Measurements from ENCODE around the gene ASCC1.
"Not testable (repeated sequence)": the region's sequence is repeated elsewhere in the genome, so short reads cannot be mapped to it uniquely, and the experiment has no call there.

The ASCC1 gene

DNA sequence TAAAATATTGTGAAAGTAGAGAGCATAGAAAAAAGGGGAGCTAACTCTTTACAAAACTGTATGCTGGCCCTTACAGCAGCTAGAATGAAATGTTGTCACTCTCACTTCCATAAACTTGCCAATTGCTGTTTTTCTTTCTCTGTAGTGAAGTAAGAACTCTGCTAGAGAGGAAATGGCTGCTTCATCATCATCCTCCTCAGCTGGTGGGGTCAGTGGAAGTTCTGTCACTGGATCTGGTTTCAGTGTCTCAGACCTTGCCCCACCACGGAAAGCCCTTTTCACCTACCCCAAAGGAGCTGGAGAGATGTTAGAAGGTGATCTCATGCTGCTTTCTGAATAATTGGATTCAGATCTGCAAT is 7.6 kb upstream of the ASCC1 start:
- no peak for DNase-seq (ENCODE audit: low read depth in 2 of 2, low spot score in 1 of 2)

GRCh38 chr10:72221278-72221677 is 5.2 kb upstream of the ASCC1 start:
- DNase-seq (ENCODE audit: low read depth in 2 of 2, low spot score in 1 of 2) = no peak

DNA sequence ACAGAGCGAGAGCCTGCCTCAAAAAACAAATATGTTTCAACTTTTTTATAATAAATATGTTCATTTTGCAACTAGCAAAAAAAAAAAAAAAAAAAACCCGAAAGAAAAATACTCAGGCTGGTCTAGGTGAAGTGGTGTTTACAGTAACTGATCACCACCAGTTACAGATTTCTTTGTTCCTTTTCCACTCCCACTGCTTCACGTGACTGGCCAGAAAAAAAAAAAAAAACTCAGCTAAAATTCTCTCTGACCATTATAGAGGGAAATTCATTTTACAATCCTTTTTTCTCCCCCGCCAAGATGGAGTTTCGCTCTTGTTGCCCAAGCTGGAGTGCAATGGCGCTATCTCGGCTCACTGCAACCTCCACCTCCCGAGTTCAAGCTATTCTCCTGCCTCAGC is 4.6 kb upstream of the ASCC1 start:
- DNase-seq (ENCODE audit: low read depth in 2 of 2, low spot score in 1 of 2) = no peak

DNA sequence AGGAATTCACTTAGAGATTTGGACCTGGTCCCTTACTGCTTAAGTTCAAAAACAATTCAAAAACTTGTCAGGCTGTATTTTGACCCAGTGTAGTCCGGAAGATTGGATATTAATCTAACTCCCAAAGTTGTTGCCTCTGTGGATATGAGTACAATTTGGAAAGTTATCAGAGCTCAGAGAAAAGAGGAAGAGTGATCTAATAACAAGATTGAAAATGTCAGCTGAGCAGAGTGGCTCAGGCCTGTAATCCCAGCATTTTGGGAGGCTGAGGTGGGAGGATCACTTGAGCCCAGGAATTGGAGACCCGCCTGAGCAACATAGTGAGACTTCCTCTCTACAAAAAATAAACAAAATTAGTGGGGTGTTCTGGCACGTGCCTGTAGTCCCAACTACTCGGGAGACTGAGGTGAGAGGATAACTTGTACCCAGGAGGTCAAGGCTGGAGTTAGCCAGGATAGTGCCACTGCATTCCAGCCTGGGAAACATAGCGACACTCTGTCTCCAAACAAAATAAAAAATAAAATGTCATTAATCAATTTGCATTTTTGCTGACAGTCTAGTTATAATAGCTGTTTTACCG is 3.2 kb upstream of the ASCC1 start:
- no peak for DNase-seq (ENCODE audit: low read depth in 2 of 2, low spot score in 1 of 2)

GRCh38 chr10:72218726-72219125 is 2.6 kb upstream of the ASCC1 start:
- no peak for DNase-seq (ENCODE audit: low read depth in 2 of 2, low spot score in 1 of 2)

DNA sequence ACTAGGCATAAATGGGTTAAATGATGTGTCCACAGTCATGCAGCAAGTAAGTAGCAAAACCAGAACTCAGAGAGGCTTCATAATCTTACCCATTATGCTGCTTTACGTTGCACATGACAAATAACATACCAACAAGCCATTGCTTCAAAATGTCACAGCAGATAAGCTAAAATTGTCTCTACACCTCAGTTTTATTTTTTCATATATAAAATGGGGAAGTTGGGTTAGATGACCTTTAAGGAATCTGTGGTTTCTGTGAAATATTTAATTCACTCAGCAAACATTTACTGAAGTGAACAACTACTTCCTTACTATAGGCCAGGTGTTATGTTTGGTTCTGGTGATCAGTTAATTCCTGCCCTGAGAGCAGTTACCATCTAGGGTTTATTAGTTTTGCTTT is 2.2 kb upstream of the ASCC1 start:
- DNase-seq (ENCODE audit: low read depth in 2 of 2, low spot score in 1 of 2) = no peak

- not testable (repeated sequence) for DNase-seq (ENCODE audit: low read depth in 2 of 2, low spot score in 1 of 2)
Measured at GRCh38 chr10:72211832-72212231, 4.2 kb downstream of the ASCC1 start.

DNA sequence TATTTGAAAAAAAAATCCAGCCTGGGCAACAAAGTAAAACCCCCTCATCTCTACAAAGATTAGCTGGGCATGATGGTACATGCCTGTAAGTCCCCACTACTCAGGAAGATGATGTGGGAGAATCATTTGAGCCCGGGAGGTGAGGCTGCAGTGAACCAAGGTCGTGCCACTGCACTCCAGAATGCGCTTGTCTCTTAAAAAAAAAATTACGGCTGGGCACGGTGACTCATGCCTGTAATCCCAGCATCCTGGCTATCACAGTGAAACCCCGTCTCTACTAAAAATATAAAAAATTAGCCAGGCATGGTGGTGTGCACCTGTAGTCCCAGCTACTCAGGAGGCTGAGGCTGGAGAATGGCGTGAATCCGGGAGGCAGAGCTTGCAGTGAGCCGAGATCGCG is 4.7 kb downstream of the ASCC1 start:
- not testable (repeated sequence) for DNase-seq (ENCODE audit: low read depth in 2 of 2, low spot score in 1 of 2)

DNA sequence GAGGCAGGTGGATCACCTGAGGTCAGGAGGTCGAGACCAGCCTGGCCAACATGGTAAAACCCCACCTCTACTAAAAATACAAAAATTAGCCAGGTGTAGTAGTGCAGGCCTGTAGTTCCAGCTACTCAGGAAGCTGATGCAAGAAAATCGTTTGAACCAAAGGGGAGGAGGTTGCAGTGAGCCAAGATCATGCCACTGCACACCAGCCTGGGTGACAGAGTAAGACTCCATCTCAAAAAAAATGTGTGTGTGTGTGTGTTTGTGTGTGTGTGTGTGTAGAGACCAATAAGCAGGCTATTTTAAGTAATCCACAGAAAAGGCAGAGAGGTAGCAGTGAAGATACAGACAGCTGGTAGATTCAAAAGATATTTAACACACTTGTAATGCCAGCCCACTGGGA is 7.5 kb downstream of the ASCC1 start:
- not testable (repeated sequence) for DNase-seq (ENCODE audit: low read depth in 2 of 2, low spot score in 1 of 2)

- no peak for DNase-seq (ENCODE audit: low read depth in 2 of 2, low spot score in 1 of 2)
Measured at GRCh38 chr10:72206511-72207229, 9.4 kb downstream of the ASCC1 start.

DNA sequence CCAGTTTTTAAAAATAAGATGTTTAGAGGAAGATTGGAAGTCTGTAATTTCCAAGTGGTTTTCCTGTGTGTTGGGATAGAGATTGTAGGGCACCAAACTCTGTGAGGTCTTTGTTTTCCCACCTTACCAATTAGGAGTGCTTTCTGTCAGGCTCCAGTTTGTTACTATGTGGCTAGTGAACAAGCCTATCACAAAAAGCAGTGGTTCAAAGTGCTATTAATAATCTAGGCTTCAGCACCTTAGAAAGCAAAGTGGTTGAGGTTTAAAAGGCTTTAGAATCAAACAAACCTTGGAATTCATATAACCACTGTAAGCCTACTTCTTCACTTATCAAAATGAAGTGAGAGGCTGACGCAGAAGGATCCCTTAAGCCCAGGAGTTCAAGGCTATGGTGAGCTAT is 11.4 kb downstream of the ASCC1 start:
- no peak for DNase-seq (ENCODE audit: low read depth in 2 of 2, low spot score in 1 of 2)

- no peak for DNase-seq (ENCODE audit: low read depth in 2 of 2, low spot score in 1 of 2)
Measured at GRCh38 chr10:72204296-72204695, 11.8 kb downstream of the ASCC1 start.

- DNase-seq (ENCODE audit: low read depth in 2 of 2, low spot score in 1 of 2) = no peak
Measured at GRCh38 chr10:72201293-72201692, 14.8 kb downstream of the ASCC1 start.

DNA sequence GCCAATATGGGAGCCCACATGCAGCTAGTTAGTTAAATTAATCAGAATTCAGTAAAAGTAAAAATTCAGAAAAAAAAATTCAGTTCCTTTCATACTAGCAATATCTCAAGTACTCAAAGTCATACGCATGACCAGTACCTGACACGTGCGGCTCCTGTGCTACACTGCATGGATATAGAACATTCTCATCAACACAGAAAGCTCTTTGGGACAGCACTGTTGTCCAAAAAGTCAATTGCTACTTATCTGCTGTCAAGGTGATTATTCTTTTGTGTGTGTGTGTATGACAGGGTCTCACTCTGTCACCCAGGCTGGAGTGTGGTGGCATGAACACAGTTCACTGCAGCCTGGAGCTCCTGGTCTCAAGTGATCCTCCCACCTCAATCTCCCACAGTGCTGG is 15.2 kb downstream of the ASCC1 start:
- no peak for DNase-seq (ENCODE audit: low read depth in 2 of 2, low spot score in 1 of 2)

DNA sequence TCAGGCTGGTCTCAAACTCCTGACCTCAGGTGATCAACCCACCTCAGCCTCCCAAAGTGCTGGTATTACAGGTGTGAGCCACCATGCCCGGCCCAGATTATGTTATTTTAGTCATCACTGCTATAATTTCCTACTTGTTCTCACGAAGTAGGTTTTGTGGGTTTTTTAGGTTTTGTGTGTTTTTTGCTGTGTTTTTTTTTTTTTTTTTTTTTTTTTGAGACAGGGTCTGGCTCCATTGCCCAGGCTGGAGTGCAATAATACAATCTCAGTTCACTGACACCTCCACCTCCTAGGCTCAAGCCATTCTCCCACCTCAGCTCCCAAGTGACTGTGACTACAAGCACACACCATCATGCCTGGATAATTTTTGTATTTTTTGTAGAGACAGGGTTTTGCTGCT is 21.1 kb downstream of the ASCC1 start:
- no peak for DNase-seq (ENCODE audit: low read depth in 2 of 2, low spot score in 1 of 2)

DNA sequence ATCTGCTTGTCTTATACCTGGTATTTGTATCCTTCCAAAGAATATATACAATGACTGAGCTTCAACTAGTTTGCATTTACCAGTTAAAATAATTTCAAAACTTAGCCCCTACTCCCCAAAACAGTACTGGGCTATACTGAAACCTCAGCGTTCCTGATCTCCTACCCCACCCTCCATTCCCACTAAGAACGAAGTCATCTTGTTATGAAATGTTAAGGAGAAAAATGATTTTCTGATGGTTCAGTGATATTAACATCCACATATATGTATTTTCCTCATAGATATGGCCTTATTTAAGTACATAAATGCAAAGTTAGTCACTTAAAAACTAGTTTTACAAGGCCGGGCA is 29.1 kb downstream of the ASCC1 start:
- no peak for DNase-seq (ENCODE audit: low read depth in 2 of 2, low spot score in 1 of 2)

DNA sequence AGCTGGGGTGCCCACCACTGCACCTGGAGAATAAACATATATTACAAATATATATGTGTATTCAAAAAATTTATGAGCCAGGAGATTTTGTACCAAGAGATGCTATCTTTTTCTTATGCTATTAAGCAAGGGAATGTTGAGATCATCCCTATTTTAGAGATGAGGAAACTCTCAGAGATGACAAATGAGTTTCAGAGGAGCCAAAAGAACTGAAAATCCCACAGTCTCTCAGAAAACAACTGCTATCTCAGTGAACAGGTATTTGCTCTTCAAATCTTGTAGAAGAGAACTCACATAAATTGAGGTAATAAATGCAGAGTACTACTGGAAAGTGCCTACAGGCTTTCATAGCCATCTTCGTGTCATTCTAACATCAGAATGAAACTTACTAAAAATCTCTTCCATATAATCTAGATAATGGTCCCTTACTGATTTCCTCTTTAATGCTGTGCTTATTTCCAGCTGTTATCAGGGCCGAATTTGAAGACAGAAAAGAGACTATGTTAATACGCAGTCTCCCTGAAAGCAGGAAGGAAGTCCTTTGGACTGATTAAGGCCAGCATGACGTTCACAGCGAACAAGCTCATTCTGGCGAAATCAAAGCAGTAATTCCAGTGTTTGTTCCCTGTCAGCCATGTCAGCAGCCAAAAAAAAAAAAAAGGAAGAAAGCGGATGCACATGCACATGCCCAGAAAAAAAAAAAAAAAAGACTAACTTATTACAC is 29.7 kb downstream of the ASCC1 start:
- no peak for DNase-seq (ENCODE audit: low read depth in 2 of 2, low spot score in 1 of 2)

- no peak for DNase-seq (ENCODE audit: low read depth in 2 of 2, low spot score in 1 of 2)
Measured at GRCh38 chr10:72184156-72184555, 31.9 kb downstream of the ASCC1 start.

- no peak for DNase-seq (ENCODE audit: low read depth in 2 of 2, low spot score in 1 of 2)
Measured at GRCh38 chr10:72177454-72177853, 38.6 kb downstream of the ASCC1 start.

DNA sequence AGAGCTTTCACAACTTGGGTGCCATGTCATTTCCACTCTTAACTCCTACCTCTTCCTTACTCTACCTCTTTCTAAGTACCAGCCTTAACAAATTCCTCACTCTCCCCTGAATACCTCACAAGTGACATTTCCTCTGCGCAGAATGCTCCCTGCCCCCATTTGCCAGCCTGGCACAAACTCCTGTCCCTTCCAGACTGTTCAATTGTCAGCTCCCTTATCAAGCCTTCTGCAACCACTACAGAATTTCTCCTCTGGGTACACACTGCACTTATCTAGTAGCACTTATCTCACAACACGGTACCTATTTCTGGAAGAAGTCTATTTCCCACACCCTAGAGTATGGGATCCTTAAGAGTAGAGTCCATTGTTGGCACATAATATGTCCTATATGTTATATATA is 39.4 kb downstream of the ASCC1 start:
- DNase-seq (ENCODE audit: low read depth in 2 of 2, low spot score in 1 of 2) = no peak

GRCh38 chr10:72175149-72175548 is 40.9 kb downstream of the ASCC1 start:
- DNase-seq (ENCODE audit: low read depth in 2 of 2, low spot score in 1 of 2) = no peak

DNA sequence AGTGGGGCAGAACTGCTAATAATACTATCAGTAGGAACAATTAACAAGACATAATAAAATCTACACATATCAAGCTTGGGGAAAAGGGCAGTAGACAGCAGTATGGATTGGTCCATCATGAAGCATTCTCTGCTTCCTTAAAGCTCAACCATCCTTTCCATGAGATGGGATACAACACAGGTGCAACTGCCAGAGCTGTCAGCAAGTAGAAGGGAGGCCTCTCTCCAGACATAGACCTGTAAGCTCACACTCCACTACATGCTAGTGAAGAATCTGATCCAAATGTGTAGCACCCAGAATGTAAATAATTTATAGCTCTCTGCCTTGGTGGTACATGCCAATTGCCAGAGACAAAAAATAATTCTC is 41.8 kb downstream of the ASCC1 start:
- DNase-seq (ENCODE audit: low read depth in 2 of 2, low spot score in 1 of 2) = no peak
